Nephron progenitor cell (in vitro differentiated cells): ENCODE data around the gene ATG9A.

Experiments
- DNase-seq: peaks from one replicate; pipeline ENCODE4 v3.0.0; 2021
- H3K27ac Mint-ChIP-seq: 2 replicates; pipeline ENCODE4 v1.8.0; 2021; ENCODE audit warnings: mild to moderate bottlenecking, moderate library complexity, mixed read lengths
- H3K27me3 Mint-ChIP-seq: 2 replicates; pipeline ENCODE4 v1.8.0; 2021; ENCODE audit warnings: mild to moderate bottlenecking, low read depth, mixed read lengths; ENCODE audit not compliant: poor library complexity
- H3K36me3 Mint-ChIP-seq: 2 replicates; pipeline ENCODE4 v1.8.0; 2021; ENCODE audit warnings: low read depth, mixed read lengths
- H3K4me1 Mint-ChIP-seq: 2 replicates; pipeline ENCODE4 v1.8.0; 2021; ENCODE audit warnings: mixed read lengths
- H3K4me3 Mint-ChIP-seq: 2 replicates; pipeline ENCODE4 v1.8.0; 2021; ENCODE audit warnings: mild to moderate bottlenecking, moderate library complexity, mixed read lengths
- H3K9me3 Mint-ChIP-seq: 2 replicates; pipeline ENCODE4 v1.8.0; 2021; ENCODE audit warnings: mild to moderate bottlenecking, moderate library complexity, mixed read lengths
- CTCF ChIP-seq: fragments of 200-600 bp; sonication (generic); IDR thresholded peaks from 2 replicates; pipeline ENCODE4 v1.5.0; 2021; ENCODE audit warnings: antibody characterized with exemption

ATG9A gene

GRCh38 chr2:219220652-219221402 is 8.6 kb downstream of the ATG9A start:
- H3K4me1 Mint-ChIP-seq: peaks cover 22% of the 10 kb centered on the region
- H3K9me3 Mint-ChIP-seq: no peaks in the 10 kb centered on the region
- H3K27ac Mint-ChIP-seq: no peak overlapping the region
- no peak for TF ChIP-seq CTCF
- no peak overlapping the region for H3K4me3 Mint-ChIP-seq
- DNase-seq: no peak
- no peaks in the 10 kb centered on the region for H3K27me3 Mint-ChIP-seq
- peaks cover 43% of the 10 kb centered on the region for H3K36me3 Mint-ChIP-seq

- no peak for DNase-seq
- TF ChIP-seq CTCF: no peak
- Mint-ChIP-seq H3K27ac (peak overlapping the region; percentile 70), H3K9me3 (no peaks in the 10 kb centered on the region), H3K4me3 (peak overlapping the region; percentile 29), H3K4me1 (peaks cover 22% of the 10 kb centered on the region), H3K27me3 (no peaks in the 10 kb centered on the region), H3K36me3 (peaks cover 34% of the 10 kb centered on the region)
Observed at GRCh38 chr2:219219784-219220532, 9.5 kb downstream of the ATG9A start.

- Mint-ChIP-seq H3K36me3 (peaks cover 34% of the 10 kb centered on the region), H3K27me3 (no peaks in the 10 kb centered on the region), H3K27ac (peak within 1 kb of the TSS; percentile 83), H3K4me3 (peak within 1 kb of the TSS; percentile 87), H3K4me1 (peaks cover 22% of the 10 kb centered on the region), H3K9me3 (no peaks in the 10 kb centered on the region)
- DNase-seq: peak; percentile 93
- TF ChIP-seq CTCF: no peak
Observed at GRCh38 chr2:219218732-219219701, 10.4 kb downstream of the ATG9A start, which contains the start of gene ABCB6. Gene ABCB6 (minus strand): TSS chr2:219218958. CDS start chr2:219218673, 285 bp downstream.

GRCh38 chr2:219218217-219218731 is 11.2 kb downstream of the ATG9A start:
- H3K4me1 Mint-ChIP-seq: peaks cover 22% of the 10 kb centered on the region
- no peak for TF ChIP-seq CTCF
- H3K27me3 Mint-ChIP-seq: no peaks in the 10 kb centered on the region
- peak overlapping the region; percentile 87 for H3K4me3 Mint-ChIP-seq
- peaks cover 30% of the 10 kb centered on the region for H3K36me3 Mint-ChIP-seq
- H3K27ac Mint-ChIP-seq: peak overlapping the region; percentile 72
- H3K9me3 Mint-ChIP-seq: no peaks in the 10 kb centered on the region
- peak; percentile 75 for DNase-seq

- Mint-ChIP-seq H3K27me3 (no peaks in the 10 kb centered on the region), H3K4me3 (peak overlapping the region; percentile 57), H3K4me1 (peaks cover 22% of the 10 kb centered on the region), H3K27ac (no peak overlapping the region), H3K36me3 (peaks cover 38% of the 10 kb centered on the region), H3K9me3 (no peaks in the 10 kb centered on the region)
- TF ChIP-seq CTCF: no peak
- no peak for DNase-seq
Observed at GRCh38 chr2:219216535-219216915, 12.9 kb downstream of the ATG9A start.
